H54 (cell line): ENCODE data around the gene FGF7.

Source experiments
- DNase-seq: peaks from one replicate; pipeline ENCODE4 v3.0.0; 2011; ENCODE audit warnings: low spot score, mixed read lengths; ENCODE audit not compliant: insufficient read length
- FAIRE-seq: peaks from 3 replicates; lab custom pipeline; 2011; peaks lifted over from hg19 to GRCh38; lab: Jason Lieb, UNC
- POLR2A ChIP-seq: IDR thresholded peaks from 2 replicates; pipeline ENCODE4 v1.6.1; 2011; ENCODE audit warnings: low read depth, mild to moderate bottlenecking, low read length

Gene FGF7

DNA sequence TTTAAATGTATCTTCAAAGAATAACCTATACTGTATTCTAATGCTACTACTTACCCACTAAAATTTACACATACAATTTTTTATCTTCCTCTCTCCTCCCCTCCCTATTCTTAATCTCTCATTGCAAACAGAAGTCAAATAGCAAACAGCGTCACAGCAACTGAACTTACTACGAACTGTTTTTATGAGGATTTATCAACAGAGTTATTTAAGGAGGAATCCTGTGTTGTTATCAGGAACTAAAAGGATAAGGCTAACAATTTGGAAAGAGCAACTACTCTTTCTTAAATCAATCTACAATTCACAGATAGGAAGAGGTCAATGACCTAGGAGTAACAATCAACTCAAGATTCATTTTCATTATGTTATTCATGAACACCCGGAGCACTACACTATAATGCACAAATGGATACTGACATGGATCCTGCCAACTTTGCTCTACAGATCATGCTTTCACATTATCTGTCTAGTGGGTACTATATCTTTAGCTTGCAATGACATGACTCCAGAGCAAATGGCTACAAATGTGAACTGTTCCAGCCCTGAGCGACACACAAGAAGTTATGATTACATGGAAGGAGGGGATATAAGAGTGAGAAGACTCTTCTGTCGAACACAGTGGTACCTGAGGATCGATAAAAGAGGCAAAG is 984 bp downstream of the FGF7 start:
- TF ChIP-seq POLR2A = no peak
- DNase-seq (no peak), FAIRE-seq (no peak)

GRCh38 chr15:49424954-49425353 is 1.9 kb downstream of the FGF7 start:
- DNase-seq = no peak
- no peak for FAIRE-seq
- TF ChIP-seq POLR2A = no peak

DNA sequence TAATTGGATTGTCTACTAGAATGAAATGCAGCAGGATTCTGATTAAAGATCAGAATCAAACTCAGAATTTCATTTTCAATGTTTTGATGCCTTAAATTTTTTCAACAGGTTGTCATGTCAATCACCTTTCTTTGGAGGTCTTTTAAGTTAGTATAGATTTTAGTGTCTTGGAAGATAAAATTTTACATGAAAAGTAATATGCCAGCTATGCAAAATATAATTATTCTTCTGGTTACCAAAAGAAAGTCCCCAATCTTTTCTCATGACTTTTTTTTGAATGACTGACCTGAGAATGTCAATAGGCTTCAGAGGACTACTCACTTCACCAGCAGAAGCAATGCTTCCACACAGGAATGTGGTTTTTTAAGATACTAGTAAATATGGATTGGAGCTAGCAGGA is 4.3 kb downstream of the FGF7 start:
- TF ChIP-seq POLR2A = no peak
- DNase-seq (no peak), FAIRE-seq (no peak)

DNA sequence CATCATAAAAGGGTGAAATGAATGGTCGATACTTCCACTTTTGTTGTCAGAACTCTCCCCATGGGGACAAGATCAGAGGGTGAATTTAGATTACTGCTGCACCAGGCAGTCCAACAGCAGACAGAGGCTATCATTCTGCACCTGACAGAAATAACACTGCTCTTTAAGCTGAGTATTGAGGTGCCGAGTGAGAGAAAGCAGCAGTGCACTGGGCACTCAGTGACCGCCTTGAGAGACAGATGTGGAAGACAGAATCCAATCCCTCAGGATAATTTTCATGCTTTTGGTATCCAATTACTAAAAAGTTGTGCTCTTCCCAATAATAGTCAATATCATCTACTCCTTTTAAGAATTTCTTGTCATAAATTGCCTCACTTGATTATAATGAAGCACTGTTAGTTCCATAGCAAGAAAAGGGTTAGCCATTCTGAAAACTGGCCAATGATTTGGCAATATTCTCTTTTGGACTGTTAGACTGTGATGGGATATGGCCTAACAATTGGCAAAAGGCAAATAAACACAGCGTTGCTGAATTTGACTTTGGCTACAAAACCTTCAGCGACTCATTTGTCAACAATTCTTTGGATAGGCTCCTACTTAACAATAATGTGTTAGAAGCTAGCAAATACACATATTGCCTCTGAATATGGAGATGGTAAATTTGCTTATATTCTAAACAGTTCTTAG is 5.5 kb downstream of the FGF7 start:
- FAIRE-seq = no peak
- no peak for DNase-seq
- no peak for TF ChIP-seq POLR2A

DNA sequence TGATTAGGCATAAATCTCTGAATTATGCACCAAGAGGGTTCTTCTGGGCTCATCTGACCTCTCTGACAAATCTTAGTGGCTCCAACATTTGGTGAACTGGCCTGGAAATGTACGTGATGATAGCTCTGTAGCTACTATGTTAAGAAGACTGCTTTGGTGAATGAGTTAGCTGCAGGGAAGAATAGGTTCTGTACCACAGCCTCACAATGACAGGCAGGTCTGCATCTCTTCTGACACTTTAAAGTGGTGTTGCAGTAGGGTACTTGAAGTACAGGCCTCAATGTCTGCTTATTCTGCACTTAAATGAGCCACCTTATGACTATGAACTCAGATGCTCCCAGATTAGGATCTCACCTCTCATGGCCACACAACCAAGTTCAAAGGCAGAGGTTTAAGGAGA is 7.0 kb downstream of the FGF7 start:
- DNase-seq (no peak), FAIRE-seq (no peak)
- TF ChIP-seq POLR2A = no peak

DNA sequence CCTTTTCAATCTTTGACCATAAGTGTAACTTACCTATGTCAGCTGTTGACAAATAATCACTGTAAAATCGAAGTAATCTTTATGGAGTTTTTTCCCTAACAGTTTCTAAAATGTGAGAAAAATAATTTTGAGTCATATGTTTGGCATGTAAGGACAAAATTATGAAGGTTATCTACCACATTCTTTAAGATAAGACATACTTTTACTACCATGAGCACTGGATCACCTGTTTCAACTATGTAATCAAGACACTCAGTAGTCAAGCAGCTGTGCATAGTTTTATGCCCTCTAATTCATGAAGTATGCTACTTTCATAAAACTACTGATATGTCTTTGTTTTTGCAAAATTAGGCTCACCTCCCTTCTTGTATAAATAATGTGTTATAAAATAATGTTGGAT is 12.1 kb downstream of the FGF7 start:
- FAIRE-seq (no peak), DNase-seq (no peak)
- TF ChIP-seq POLR2A = no peak

- DNase-seq = no peak
- no peak for FAIRE-seq
- no peak for TF ChIP-seq POLR2A
Observed at GRCh38 chr15:49436751-49437150, 13.7 kb downstream of the FGF7 start.

DNA sequence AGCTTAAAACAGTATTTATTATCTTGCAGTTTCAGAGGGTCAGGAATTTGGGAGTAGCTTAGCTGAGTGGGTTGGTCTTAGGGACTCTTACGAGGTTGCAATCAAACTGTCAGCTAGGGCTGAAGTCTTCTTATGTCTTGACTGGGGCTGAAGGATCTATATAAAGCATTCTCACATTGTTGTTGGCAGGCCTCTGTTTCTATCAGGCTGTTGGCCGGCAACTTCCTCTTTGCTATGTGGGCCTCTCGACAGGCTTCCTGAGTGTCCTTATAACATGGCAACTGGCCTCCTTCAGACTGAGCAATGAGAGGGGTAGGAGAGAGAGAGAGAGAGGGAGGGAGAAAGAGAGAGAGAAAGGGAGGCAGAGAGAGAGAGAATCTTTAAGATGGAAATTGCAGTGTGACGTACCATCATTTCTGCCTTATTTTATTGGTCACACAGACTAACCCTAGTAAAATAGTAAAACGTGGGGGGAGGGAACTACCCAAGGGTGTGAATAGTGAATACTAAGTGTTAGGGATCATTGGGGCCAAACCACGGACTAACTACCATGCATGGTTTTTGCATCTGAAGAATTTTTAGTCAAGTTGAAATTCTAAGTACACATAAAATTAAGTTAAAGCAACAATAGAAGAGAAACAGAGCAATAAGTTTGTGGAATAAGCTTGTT is 16.1 kb downstream of the FGF7 start:
- FAIRE-seq (no peak), DNase-seq (no peak)
- no peak for TF ChIP-seq POLR2A

GRCh38 chr15:49439678-49440395 is 16.8 kb downstream of the FGF7 start:
- DNase-seq (no peak), FAIRE-seq (no peak)
- no peak for TF ChIP-seq POLR2A

- no peak for TF ChIP-seq POLR2A
- DNase-seq (no peak), FAIRE-seq (no peak)
Observed at GRCh38 chr15:49441356-49441755, 18.3 kb downstream of the FGF7 start.

DNA sequence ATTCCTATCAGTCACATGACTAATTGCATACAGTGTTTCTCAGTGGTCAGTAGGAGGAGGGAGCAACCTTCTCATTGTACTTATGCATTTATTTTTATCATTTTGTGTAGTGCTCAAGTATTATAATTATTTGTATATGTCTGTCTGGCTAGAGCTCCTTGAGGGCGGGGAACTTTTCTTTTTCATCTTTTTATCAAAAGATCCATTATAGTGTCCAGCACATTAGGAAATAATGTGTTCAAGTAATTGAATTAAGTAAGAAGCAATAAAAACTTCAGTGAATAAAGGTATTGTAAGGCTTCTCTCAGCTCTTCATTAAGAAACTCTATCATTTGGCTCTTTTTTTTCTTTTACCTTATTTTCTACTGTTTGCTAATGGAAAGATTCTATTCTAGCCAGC is 18.8 kb downstream of the FGF7 start:
- DNase-seq = no peak
- TF ChIP-seq POLR2A = no peak
- FAIRE-seq = no peak

DNA sequence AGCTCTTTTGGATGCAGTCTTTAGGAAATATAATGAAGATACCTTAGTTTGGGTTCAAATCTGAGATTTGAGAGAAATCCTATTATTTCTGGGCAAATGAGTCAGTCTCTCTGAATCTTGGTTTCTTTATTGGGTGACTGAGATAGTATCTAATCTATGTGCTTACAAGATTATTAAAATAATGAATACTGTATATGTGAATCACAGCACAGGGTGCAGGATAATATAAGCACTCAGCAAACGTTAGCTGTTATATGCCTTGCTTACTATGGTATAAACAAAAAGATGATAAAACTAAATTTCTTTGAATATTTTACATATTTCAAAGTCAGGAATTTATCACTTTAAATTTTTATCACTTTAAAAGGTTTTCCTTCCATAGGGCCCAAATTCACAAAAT is 29.6 kb downstream of the FGF7 start:
- no peak for TF ChIP-seq POLR2A
- FAIRE-seq (no peak), DNase-seq (no peak)

DNA sequence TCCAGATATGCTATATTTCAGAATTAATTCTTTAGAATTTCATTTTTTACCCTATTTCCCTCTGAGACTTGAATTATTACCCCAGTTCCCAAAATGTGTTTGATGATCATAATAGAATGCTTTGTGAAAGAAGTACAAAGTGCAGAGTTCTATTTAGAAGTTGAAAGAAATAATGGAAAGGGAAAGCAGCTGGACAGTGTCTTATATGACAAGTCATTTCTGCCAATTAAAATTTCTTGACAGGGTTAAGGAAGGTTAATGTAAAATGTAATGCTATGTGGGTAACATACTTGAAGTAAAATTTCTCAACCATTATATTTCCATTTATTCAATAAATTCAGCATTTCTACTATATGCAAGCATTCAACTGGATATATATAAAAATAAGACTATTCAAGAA is 33.1 kb downstream of the FGF7 start:
- FAIRE-seq = no peak
- DNase-seq = no peak
- TF ChIP-seq POLR2A = no peak

GRCh38 chr15:49458145-49458544 is 35.1 kb downstream of the FGF7 start:
- TF ChIP-seq POLR2A = no peak
- no peak for DNase-seq
- no peak for FAIRE-seq
